WTC11 (cell line): Measurements from ENCODE around the gene FAS.

ENCODE experiments used
- MAX ChIP-seq: sonication (generic); formaldehyde crosslinking; IDR thresholded peaks from 2 replicates; pipeline ENCODE4 v1.8.0; 2022; ENCODE audit warnings: mild to moderate bottlenecking, missing genetic modification reagents
- RELA ChIP-seq: sonication (generic); formaldehyde crosslinking; IDR thresholded peaks from 2 replicates; pipeline ENCODE4 v1.8.1; 2022; ENCODE audit warnings: missing genetic modification reagents, mild to moderate bottlenecking, borderline replicate concordance
- ZNF121 ChIP-seq: sonication (generic); formaldehyde crosslinking; IDR thresholded peaks from 2 replicates; pipeline ENCODE4 v1.8.0; 2023; ENCODE audit warnings: missing genetic modification reagents
- ZNF263 ChIP-seq: sonication (generic); formaldehyde crosslinking; IDR thresholded peaks from 2 replicates; pipeline ENCODE4 v1.8.1; 2022; ENCODE audit warnings: low read depth, mild to moderate bottlenecking, moderate library complexity, missing genetic modification reagents
- TF ChIP-seq, protein P1 (sequence below): sonication (generic); formaldehyde crosslinking; IDR thresholded peaks from 2 replicates; pipeline ENCODE4 v1.8.1; 2023; ENCODE audit warnings: mild to moderate bottlenecking, missing genetic modification reagents, moderate library complexity
- TF ChIP-seq, protein P2 (sequence below): sonication (generic); formaldehyde crosslinking; IDR thresholded peaks from 2 replicates; pipeline ENCODE4 v1.8.1; 2023; ENCODE audit warnings: mild to moderate bottlenecking, missing genetic modification reagents, moderate library complexity

DNA sequence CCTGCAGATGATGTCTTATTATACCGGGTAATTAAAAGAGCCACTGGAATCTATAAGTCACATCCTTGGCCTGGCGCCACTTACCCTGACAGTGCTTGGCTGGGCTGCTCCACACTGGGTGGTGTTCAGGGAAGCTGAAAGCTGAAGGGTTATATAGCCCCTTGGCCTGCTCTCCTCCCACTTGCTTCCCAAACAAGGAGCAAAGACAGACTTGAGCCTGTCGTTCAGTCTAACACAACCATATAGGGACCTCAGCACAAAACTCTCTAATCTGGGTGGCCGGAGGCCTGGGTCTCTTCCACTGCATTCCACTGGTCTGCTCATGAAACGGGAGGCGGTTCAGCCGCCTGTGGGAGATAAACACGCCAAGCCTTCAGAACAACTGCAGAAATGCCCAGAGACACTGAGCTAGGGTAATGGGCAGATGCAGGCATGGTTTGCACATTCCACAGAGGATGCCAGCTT, 37.9 kb upstream of the FAS start, which contains the start of gene ACTA2:
- TF ChIP-seq, protein P1, sequence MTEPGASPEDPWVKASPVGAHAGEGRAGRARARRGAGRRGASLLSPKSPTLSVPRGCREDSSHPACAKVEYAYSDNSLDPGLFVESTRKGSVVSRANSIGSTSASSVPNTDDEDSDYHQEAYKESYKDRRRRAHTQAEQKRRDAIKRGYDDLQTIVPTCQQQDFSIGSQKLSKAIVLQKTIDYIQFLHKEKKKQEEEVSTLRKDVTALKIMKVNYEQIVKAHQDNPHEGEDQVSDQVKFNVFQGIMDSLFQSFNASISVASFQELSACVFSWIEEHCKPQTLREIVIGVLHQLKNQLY (CRISPR knock-in tag): no peak
- TF ChIP-seq MAX (CRISPR knock-in tag) (no peak), RELA (no peak), ZNF121 (no peak), ZNF263 (CRISPR knock-in tag) (no peak)
- TF ChIP-seq, protein P2, sequence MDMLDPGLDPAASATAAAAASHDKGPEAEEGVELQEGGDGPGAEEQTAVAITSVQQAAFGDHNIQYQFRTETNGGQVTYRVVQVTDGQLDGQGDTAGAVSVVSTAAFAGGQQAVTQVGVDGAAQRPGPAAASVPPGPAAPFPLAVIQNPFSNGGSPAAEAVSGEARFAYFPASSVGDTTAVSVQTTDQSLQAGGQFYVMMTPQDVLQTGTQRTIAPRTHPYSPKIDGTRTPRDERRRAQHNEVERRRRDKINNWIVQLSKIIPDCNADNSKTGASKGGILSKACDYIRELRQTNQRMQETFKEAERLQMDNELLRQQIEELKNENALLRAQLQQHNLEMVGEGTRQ (CRISPR knock-in tag): no peak
